ENCODE measurements around the gene NDUFA6.
"Not testable (repeated sequence)": the region's sequence is repeated elsewhere in the genome, so short reads cannot be mapped to it uniquely, and the experiment has no call there.

NDUFA6 gene

GRCh38 chr22:42111798-42112197 lies 21.2 kb upstream of the NDUFA6 start:
- DNase-seq = no peak

- DNase-seq = no peak
These were observed 18.3 kb upstream of the NDUFA6 start for GRCh38 chr22:42108848-42109247.

GRCh38 chr22:42104332-42104860 lies 13.8 kb upstream of the NDUFA6 start:
- DNase-seq = not testable (repeated sequence)

GRCh38 chr22:42101199-42101598 lies 10.6 kb upstream of the NDUFA6 start:
- no peak for DNase-seq

GRCh38 chr22:42091455-42091782 lies 847 bp upstream of the NDUFA6 start:
- DNase-seq = no peak

GRCh38 chr22:42086051-42086450 lies 4.5 kb downstream of the NDUFA6 start:
- DNase-seq = no peak

GRCh38 chr22:42084874-42085273 lies 5.7 kb downstream of the NDUFA6 start:
- DNase-seq = no peak

- no peak for DNase-seq
These were observed 7.5 kb downstream of the NDUFA6 start for GRCh38 chr22:42083119-42083518.

- no peak for DNase-seq
These were observed 10.3 kb downstream of the NDUFA6 start for GRCh38 chr22:42080287-42080686.

GRCh38 chr22:42079319-42080251 lies 11.0 kb downstream of the NDUFA6 start, which contains the start of gene SMDT1:
SMDT1 (plus strand) TSS chr22:42079700; CDS start chr22:42079769, 69 bp downstream.
- peak; percentile 97 for DNase-seq

- DNase-seq = no peak
These were observed 11.9 kb downstream of the NDUFA6 start for GRCh38 chr22:42078469-42079318.

- no peak for DNase-seq
These were observed 13.0 kb downstream of the NDUFA6 start for GRCh38 chr22:42077486-42078125.

- DNase-seq = no peak
These were observed 13.6 kb downstream of the NDUFA6 start for GRCh38 chr22:42076764-42077485.

- DNase-seq = no peak
These were observed 15.5 kb downstream of the NDUFA6 start for GRCh38 chr22:42074846-42075676.

- peak; percentile 51 for DNase-seq
These were observed 16.3 kb downstream of the NDUFA6 start, which contains the start of gene PHETA2 for GRCh38 chr22:42074132-42074811. PHETA2 (plus strand) TSS chr22:42074248; CDS start chr22:42077294, 3,046 bp downstream.

GRCh38 chr22:42073621-42074041 lies 16.9 kb downstream of the NDUFA6 start:
- DNase-seq = no peak

GRCh38 chr22:42072606-42073330 lies 17.8 kb downstream of the NDUFA6 start:
- no peak for DNase-seq

- DNase-seq = not testable (repeated sequence)
These were observed 19.1 kb downstream of the NDUFA6 start for GRCh38 chr22:42071508-42071907.

GRCh38 chr22:42070517-42071422 lies 19.8 kb downstream of the NDUFA6 start, which contains the start of gene NAGA:
NAGA (minus strand) TSS chr22:42070812; CDS start chr22:42070297, 515 bp downstream.
- peak; percentile 86 for DNase-seq
